ENCODE results near the gene KANK3.
"Not testable (repeated sequence)": the region's sequence is repeated elsewhere in the genome, so short reads cannot be mapped to it uniquely, and the experiment has no call there.

Gene KANK3

GRCh38 chr19:8314981-8315640 lies 28.0 kb downstream of the KANK3 start:
- DNase-seq = not testable (repeated sequence)

GRCh38 chr19:8311461-8312260 lies 31.4 kb downstream of the KANK3 start:
- no peak for DNase-seq

- no peak for DNase-seq
Measured at GRCh38 chr19:8310342-8311055, 32.6 kb downstream of the KANK3 start.

GRCh38 chr19:8308891-8309291 lies 34.2 kb downstream of the KANK3 start:
- DNase-seq = no peak

- DNase-seq = peak; percentile 86
Measured at GRCh38 chr19:8307965-8308866, 34.8 kb downstream of the KANK3 start, which contains the start of gene CD320. Gene CD320 (minus strand): TSS chr19:8308358. CDS start chr19:8308290, 68 bp downstream.

GRCh38 chr19:8307400-8307964 lies 35.6 kb downstream of the KANK3 start:
- no peak for DNase-seq

GRCh38 chr19:8306235-8307054 lies 36.6 kb downstream of the KANK3 start:
- DNase-seq = no peak

- DNase-seq = no peak
Measured at GRCh38 chr19:8305798-8306197, 37.3 kb downstream of the KANK3 start.

- DNase-seq = no peak
Measured at GRCh38 chr19:8304841-8305621, 38.0 kb downstream of the KANK3 start.

- no peak for DNase-seq
Measured at GRCh38 chr19:8302734-8303133, 40.3 kb downstream of the KANK3 start.

GRCh38 chr19:8302357-8302691 lies 40.7 kb downstream of the KANK3 start:
- DNase-seq = no peak

- not testable (repeated sequence) for DNase-seq
Measured at GRCh38 chr19:8291337-8291736, 51.7 kb downstream of the KANK3 start.

GRCh38 chr19:8276508-8276907 lies 66.6 kb downstream of the KANK3 start:
- not testable (repeated sequence) for DNase-seq

All from T1000 (cell line).